Upper lobe of right lung (tissue), 1 donor: ENCODE results near the gene SNRPF. TPM values are rescaled to one million over a fixed set of nuclear protein-coding genes. Genes with fewer than 3 reads are reported as not detected.

Experiments used
- ATAC-seq: fragments of 200-7000 bp; cut with Tn5 transposase; one replicate; pipeline ENCODE4 v1.9.1; 2020; ENCODE audit warnings: mild to moderate bottlenecking, moderate library complexity
- DNase-seq: peaks from one replicate; pipeline ENCODE4 v3.0.0-alpha.2; 2020
- H3K27ac ChIP-seq: fragments of 200-600 bp; one replicate; pipeline ENCODE4 v1.8.0; 2022
- H3K27me3 ChIP-seq: fragments of 200-600 bp; one replicate; pipeline ENCODE4 v1.8.0; 2022; ENCODE audit warnings: mild to moderate bottlenecking
- H3K36me3 ChIP-seq: fragments of 200-600 bp; one replicate; pipeline ENCODE4 v1.8.0; 2022
- H3K4me1 ChIP-seq: fragments of 200-600 bp; one replicate; pipeline ENCODE4 v1.8.0; 2022
- H3K4me3 ChIP-seq: fragments of 200-600 bp; one replicate; pipeline ENCODE4 v1.8.0; 2022; ENCODE audit warnings: mild to moderate bottlenecking
- H3K9me3 ChIP-seq: fragments of 200-600 bp; one replicate; pipeline ENCODE4 v1.8.0; 2022
- intact Hi-C: fragments of 100-400 bp; cut with DNase I; formaldehyde crosslinking; loops from one replicate; pipeline ENCODE4 v1.11.0; 2022
- total RNA-seq: library from RNA; stranded (reverse); fragmentation: NEBNext Ultra II Directional; extraction: Animal tissue kit (Norgen Biotek cat#: 25700); gene quantifications from one replicate; pipeline ENCODE4 v1.2.1, GENCODE V29; 2021
- TF ChIP-seq, protein P1 (sequence below): fragments of 200-600 bp; IDR thresholded peaks from one replicate; pipeline ENCODE4 v1.8.0; 2022; ENCODE audit warnings: antibody characterized with exemption
- donor health status: DM: no; HTN: yes; CAD: no; lungs with severe emphysema.

SNRPF gene
- total RNA-seq, 1 donor from 2014 or later: 15.2 TPM

DNA sequence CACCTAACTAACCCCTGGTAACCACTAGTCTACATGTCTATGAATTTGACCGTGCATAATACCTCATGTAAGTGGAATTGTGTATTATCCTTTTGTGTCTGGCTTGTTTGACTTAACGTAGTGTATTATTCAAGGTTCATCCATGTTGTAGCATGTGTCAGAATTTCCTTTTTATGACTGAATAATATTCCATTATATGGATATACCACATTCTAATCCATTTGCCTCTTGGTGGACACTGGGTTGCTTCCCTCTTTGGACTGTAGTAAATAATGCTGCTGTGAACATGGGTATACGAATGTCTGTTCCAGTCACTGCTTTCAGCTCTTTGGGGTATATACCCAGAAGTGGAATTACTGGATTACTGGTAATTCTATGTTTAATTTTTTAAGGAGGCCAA is 3.3 kb downstream of the SNRPF start:
- no peaks in the 10 kb centered on the region for H3K27me3 ChIP-seq
- H3K9me3 ChIP-seq: no peaks in the 10 kb centered on the region
- intact Hi-C loops: no loop called here
- H3K4me1 ChIP-seq: peaks cover 16% of the 10 kb centered on the region
- ATAC-seq: no peak
- no peak overlapping the region for H3K27ac ChIP-seq
- no peak overlapping the region for H3K4me3 ChIP-seq
- H3K36me3 ChIP-seq: peaks cover 56% of the 10 kb centered on the region
- TF ChIP-seq, protein P1, sequence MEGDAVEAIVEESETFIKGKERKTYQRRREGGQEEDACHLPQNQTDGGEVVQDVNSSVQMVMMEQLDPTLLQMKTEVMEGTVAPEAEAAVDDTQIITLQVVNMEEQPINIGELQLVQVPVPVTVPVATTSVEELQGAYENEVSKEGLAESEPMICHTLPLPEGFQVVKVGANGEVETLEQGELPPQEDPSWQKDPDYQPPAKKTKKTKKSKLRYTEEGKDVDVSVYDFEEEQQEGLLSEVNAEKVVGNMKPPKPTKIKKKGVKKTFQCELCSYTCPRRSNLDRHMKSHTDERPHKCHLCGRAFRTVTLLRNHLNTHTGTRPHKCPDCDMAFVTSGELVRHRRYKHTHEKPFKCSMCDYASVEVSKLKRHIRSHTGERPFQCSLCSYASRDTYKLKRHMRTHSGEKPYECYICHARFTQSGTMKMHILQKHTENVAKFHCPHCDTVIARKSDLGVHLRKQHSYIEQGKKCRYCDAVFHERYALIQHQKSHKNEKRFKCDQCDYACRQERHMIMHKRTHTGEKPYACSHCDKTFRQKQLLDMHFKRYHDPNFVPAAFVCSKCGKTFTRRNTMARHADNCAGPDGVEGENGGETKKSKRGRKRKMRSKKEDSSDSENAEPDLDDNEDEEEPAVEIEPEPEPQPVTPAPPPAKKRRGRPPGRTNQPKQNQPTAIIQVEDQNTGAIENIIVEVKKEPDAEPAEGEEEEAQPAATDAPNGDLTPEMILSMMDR: no peak
- DNase-seq: no peak

DNA sequence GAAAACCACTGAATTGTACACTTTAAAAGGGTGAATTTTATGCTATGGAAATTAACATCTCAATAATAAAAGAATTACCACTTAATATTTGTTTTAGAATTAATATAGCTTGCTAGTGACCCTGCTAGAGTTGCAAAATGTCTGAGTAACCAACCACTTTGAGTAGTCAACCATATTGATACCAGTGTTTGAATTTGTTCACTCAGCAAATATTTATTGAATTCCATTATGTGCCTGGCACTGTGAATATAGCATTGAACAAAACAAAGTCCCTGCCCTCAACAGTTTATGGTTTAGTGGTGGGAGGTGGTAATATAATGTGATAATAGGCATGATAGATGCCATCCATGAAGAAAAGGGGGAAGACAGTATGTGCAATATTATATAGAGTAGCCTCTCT is 4.6 kb downstream of the SNRPF start:
- H3K27ac ChIP-seq: no peak overlapping the region
- no peak overlapping the region for H3K4me3 ChIP-seq
- H3K36me3 ChIP-seq: peaks cover 64% of the 10 kb centered on the region
- no peak for DNase-seq
- no peaks in the 10 kb centered on the region for H3K27me3 ChIP-seq
- intact Hi-C loops: no loop called here
- TF ChIP-seq, protein P1: no peak
- no peaks in the 10 kb centered on the region for H3K9me3 ChIP-seq
- H3K4me1 ChIP-seq: peaks cover 11% of the 10 kb centered on the region
- no peak for ATAC-seq

DNA sequence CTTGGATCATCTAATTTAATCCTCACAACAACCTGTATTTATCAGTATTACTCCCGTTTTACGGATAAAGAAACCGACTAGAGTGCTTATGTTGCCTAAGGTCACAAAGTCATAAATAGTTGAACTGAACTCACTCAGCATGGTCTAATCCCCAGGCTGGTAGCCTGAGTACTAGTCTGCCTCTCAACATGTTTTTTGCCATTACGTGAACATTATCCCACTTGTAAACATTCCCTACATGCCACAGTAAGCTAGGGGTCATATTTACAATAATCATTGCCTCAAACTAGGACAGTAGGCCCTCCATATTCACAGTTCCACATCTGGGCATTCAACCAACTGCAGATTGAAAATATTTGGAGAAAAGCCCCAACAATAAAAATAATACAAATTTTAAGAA is 12.1 kb downstream of the SNRPF start:
- no peak overlapping the region for H3K27ac ChIP-seq
- TF ChIP-seq, protein P1: no peak
- no peaks in the 10 kb centered on the region for H3K27me3 ChIP-seq
- H3K4me1 ChIP-seq: no peaks in the 10 kb centered on the region
- H3K9me3 ChIP-seq: no peaks in the 10 kb centered on the region
- ATAC-seq: no peak
- intact Hi-C loops: no loop called here
- no peak for DNase-seq
- H3K4me3 ChIP-seq: no peak overlapping the region
- peaks cover 28% of the 10 kb centered on the region for H3K36me3 ChIP-seq

DNA sequence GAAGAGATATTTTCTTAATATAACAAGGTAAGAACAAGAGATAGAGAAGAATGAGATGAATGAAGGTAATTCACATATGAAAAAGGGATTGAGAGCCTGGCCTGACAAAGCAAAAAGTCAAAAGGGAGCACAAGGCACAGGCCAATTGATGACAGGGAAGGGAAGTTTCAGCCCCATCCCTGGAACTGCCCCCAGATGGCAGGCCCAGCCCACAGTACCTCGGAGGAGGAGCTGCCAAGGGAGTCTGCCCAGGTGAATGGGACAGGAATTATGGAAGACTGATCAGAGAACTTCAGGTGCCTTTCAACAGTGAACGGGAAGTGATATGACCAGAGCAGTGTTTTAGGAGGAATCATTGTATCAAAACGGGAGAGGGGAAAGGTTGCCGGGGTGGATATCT is 15.7 kb downstream of the SNRPF start:
- Histone ChIP-seq H3K4me1 (no peaks in the 10 kb centered on the region), H3K9me3 (no peaks in the 10 kb centered on the region), H3K27ac (no peak overlapping the region), H3K36me3 (peaks cover 9% of the 10 kb centered on the region), H3K27me3 (no peaks in the 10 kb centered on the region), H3K4me3 (no peak overlapping the region)
- ATAC-seq (no peak), DNase-seq (no peak)
- intact Hi-C loops: no loop called here
- TF ChIP-seq, protein P1: no peak

DNA sequence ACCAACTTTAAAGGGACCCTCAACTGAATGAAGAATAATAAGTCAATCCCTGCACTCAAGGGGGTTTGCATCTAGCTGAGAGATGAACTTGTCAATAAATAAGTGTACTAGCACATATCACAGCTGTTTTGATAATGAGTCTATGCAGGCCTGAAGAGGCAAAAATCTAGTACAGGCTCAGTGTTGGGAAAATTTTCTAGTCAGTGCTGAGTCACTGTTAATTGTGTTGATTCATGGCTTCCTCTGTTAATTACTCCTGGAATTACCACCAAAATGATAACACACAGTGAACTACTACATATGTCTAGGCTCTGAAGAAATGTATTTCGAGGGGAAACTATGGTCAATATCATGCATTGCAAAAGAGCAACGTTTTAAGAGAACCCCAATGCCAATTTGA is 18.9 kb downstream of the SNRPF start:
- no peak for DNase-seq
- H3K27ac ChIP-seq: no peak overlapping the region
- no peak overlapping the region for H3K4me3 ChIP-seq
- H3K36me3 ChIP-seq: no peaks in the 10 kb centered on the region
- no peak for ATAC-seq
- intact Hi-C loops: no loop called here
- no peaks in the 10 kb centered on the region for H3K27me3 ChIP-seq
- H3K9me3 ChIP-seq: no peaks in the 10 kb centered on the region
- TF ChIP-seq, protein P1: no peak
- no peaks in the 10 kb centered on the region for H3K4me1 ChIP-seq

DNA sequence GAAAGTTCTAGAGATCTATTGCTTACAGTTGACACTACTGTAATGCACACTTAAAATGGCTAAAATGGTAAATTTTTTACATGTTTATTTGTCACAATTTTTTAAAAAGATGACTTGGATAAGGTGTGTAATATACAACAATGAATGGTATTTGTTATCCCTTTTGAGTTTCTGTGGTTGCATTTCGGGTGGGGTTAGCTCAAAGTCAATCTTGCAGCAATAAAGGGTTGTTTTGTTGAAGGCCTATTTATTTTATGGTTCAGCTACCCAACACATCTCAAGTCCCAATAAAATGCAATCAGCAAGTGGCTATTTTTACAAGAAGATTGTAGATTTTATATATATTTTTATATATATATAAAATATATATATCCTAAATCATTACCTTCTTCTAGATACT is 22.1 kb downstream of the SNRPF start:
- intact Hi-C loops: no loop called here
- no peaks in the 10 kb centered on the region for H3K4me1 ChIP-seq
- no peak overlapping the region for H3K4me3 ChIP-seq
- H3K9me3 ChIP-seq: peaks cover 11% of the 10 kb centered on the region
- no peaks in the 10 kb centered on the region for H3K36me3 ChIP-seq
- TF ChIP-seq, protein P1: no peak
- H3K27ac ChIP-seq: no peak overlapping the region
- DNase-seq (no peak), ATAC-seq (no peak)
- H3K27me3 ChIP-seq: no peaks in the 10 kb centered on the region
